ENCODE measurements around the gene BAD. TPM values are rescaled to one million over a fixed set of nuclear protein-coding genes. Genes with fewer than 3 reads are reported as not detected.
"Not testable (repeated sequence)": the region's sequence is repeated elsewhere in the genome, so short reads cannot be mapped to it uniquely, and the experiment has no call there.

Gene BAD
- total RNA-seq, 1 donor, result 26.7 TPM

GRCh38 chr11:64317961-64318765, 33.7 kb upstream of the BAD start, which contains the start of gene PRDX5:
Gene PRDX5 (plus strand): TSS chr11:64318121. CDS start chr11:64318216, 95 bp downstream.
- Histone ChIP-seq H3K9me3 (ENCODE audit: low read depth, low read length) (no peaks in the 10 kb centered on the region), H3K4me1 (ENCODE audit: insufficient read depth, low read length) (peaks cover 31% of the 10 kb centered on the region), H3K27me3 (ENCODE audit: insufficient read depth, low read length) (no peaks in the 10 kb centered on the region), H3K4me3 (ENCODE audit: low read length) (peak within 1 kb of the TSS; percentile 80)

GRCh38 chr11:64317325-64317960, 33.0 kb upstream of the BAD start, which contains the start of gene TRMT112:
Gene TRMT112 (minus strand): TSS chr11:64317559. CDS start chr11:64317526, 33 bp downstream.
- peaks cover 31% of the 10 kb centered on the region for H3K4me1 ChIP-seq (ENCODE audit: insufficient read depth, low read length)
- H3K9me3 ChIP-seq (ENCODE audit: low read depth, low read length), result no peaks in the 10 kb centered on the region
- no peaks in the 10 kb centered on the region for H3K27me3 ChIP-seq (ENCODE audit: insufficient read depth, low read length)
- H3K4me3 ChIP-seq (ENCODE audit: low read length), result peak within 1 kb of the TSS; percentile 80

GRCh38 chr11:64316672-64317324, 32.3 kb upstream of the BAD start:
- Histone ChIP-seq H3K27me3 (ENCODE audit: insufficient read depth, low read length) (no peaks in the 10 kb centered on the region), H3K9me3 (ENCODE audit: low read depth, low read length) (no peaks in the 10 kb centered on the region), H3K4me3 (ENCODE audit: low read length) (peak overlapping the region; percentile 80), H3K4me1 (ENCODE audit: insufficient read depth, low read length) (peaks cover 31% of the 10 kb centered on the region)

- H3K27me3 ChIP-seq (ENCODE audit: insufficient read depth, low read length); H3K9me3 ChIP-seq (ENCODE audit: low read depth, low read length); H3K4me3 ChIP-seq (ENCODE audit: low read length): not testable (repeated sequence)
- peaks cover 31% of the 10 kb centered on the region for H3K4me1 ChIP-seq (ENCODE audit: insufficient read depth, low read length)
These were observed 31.4 kb upstream of the BAD start for GRCh38 chr11:64315667-64316526.

GRCh38 chr11:64314805-64315561, 30.5 kb upstream of the BAD start:
- Histone ChIP-seq H3K4me1 (ENCODE audit: insufficient read depth, low read length) (peaks cover 31% of the 10 kb centered on the region), H3K9me3 (ENCODE audit: low read depth, low read length) (no peaks in the 10 kb centered on the region), H3K4me3 (ENCODE audit: low read length) (no peak overlapping the region)

GRCh38 chr11:64314146-64314804, 29.8 kb upstream of the BAD start:
- H3K4me1 ChIP-seq (ENCODE audit: insufficient read depth, low read length), result peaks cover 24% of the 10 kb centered on the region
- H3K4me3 ChIP-seq (ENCODE audit: low read length), result no peak overlapping the region
- H3K9me3 ChIP-seq (ENCODE audit: low read depth, low read length), result no peaks in the 10 kb centered on the region
- H3K27me3 ChIP-seq (ENCODE audit: insufficient read depth, low read length), result no peaks in the 10 kb centered on the region

More at GRCh38 chr11:64314805-64315561, 30.5 kb upstream of the BAD start:
- H3K27me3 ChIP-seq (ENCODE audit: insufficient read depth, low read length), result no peaks in the 10 kb centered on the region

- H3K27me3 ChIP-seq (ENCODE audit: insufficient read depth, low read length), result no peaks in the 10 kb centered on the region
- peaks cover 17% of the 10 kb centered on the region for H3K4me1 ChIP-seq (ENCODE audit: insufficient read depth, low read length)
- H3K9me3 ChIP-seq (ENCODE audit: low read depth, low read length), result no peaks in the 10 kb centered on the region
- H3K4me3 ChIP-seq (ENCODE audit: low read length), result no peak overlapping the region
These were observed 29.2 kb upstream of the BAD start for GRCh38 chr11:64313491-64314145.

- H3K27me3 ChIP-seq (ENCODE audit: insufficient read depth, low read length), result no peaks in the 10 kb centered on the region
- H3K9me3 ChIP-seq (ENCODE audit: low read depth, low read length), result no peaks in the 10 kb centered on the region
- peaks cover 13% of the 10 kb centered on the region for H3K4me1 ChIP-seq (ENCODE audit: insufficient read depth, low read length)
- H3K4me3 ChIP-seq (ENCODE audit: low read length), result no peak overlapping the region
These were observed 28.5 kb upstream of the BAD start for GRCh38 chr11:64312947-64313346.

GRCh38 chr11:64307795-64308194, 23.3 kb upstream of the BAD start:
- not testable (repeated sequence) for H3K27me3 ChIP-seq (ENCODE audit: insufficient read depth, low read length); H3K4me3 ChIP-seq (ENCODE audit: low read length); H3K9me3 ChIP-seq (ENCODE audit: low read depth, low read length)
- peaks cover 27% of the 10 kb centered on the region for H3K4me1 ChIP-seq (ENCODE audit: insufficient read depth, low read length)

GRCh38 chr11:64306876-64307622, 22.6 kb upstream of the BAD start:
- H3K27me3 ChIP-seq (ENCODE audit: insufficient read depth, low read length), result no peaks in the 10 kb centered on the region
- H3K4me1 ChIP-seq (ENCODE audit: insufficient read depth, low read length), result peaks cover 27% of the 10 kb centered on the region
- H3K4me3 ChIP-seq (ENCODE audit: low read length), result peak overlapping the region; percentile 62
- no peaks in the 10 kb centered on the region for H3K9me3 ChIP-seq (ENCODE audit: low read depth, low read length)

- peaks cover 3% of the 10 kb centered on the region for H3K27me3 ChIP-seq (ENCODE audit: insufficient read depth, low read length)
- H3K4me1 ChIP-seq (ENCODE audit: insufficient read depth, low read length), result peaks cover 29% of the 10 kb centered on the region
- H3K4me3 ChIP-seq (ENCODE audit: low read length), result peak overlapping the region; percentile 62
- no peaks in the 10 kb centered on the region for H3K9me3 ChIP-seq (ENCODE audit: low read depth, low read length)
These were observed 22.1 kb upstream of the BAD start for GRCh38 chr11:64306563-64306875.

GRCh38 chr11:64305691-64306562, 21.5 kb upstream of the BAD start:
- Histone ChIP-seq H3K4me3 (ENCODE audit: low read length) (peak overlapping the region; percentile 62), H3K27me3 (ENCODE audit: insufficient read depth, low read length) (peaks cover 3% of the 10 kb centered on the region), H3K9me3 (ENCODE audit: low read depth, low read length) (no peaks in the 10 kb centered on the region), H3K4me1 (ENCODE audit: insufficient read depth, low read length) (peaks cover 35% of the 10 kb centered on the region)
